SK-N-SH (cell line): Measurements from ENCODE around the gene NBEA. TPM values are rescaled to one million over a fixed set of nuclear protein-coding genes. Genes with fewer than 3 reads are reported as not detected.

Experiments
- CTCF ChIA-PET: fragments of 300-600, 350-600 bp; formaldehyde crosslinking; extraction: SDS; loops from one replicate; lab custom pipeline; 2021; lab: Yijun Ruan, JAX
- POLR2A ChIA-PET: fragments of 350-600 bp; sonication (Branson Sonifier 250); formaldehyde crosslinking; extraction: SDS; loops from one replicate; lab custom pipeline; 2020; ENCODE audit warnings: antibody characterized with exemption, inconsistent platforms; lab: Yijun Ruan, JAX
- DNase-seq: peaks from one replicate; pipeline ENCODE4 v3.0.0; 2012
- H2AFZ ChIP-seq: fragments of 200-600 bp; sonication (generic); 2 replicates; pipeline ENCODE4 v1.8.1; 2016; ENCODE audit warnings: antibody characterized with exemption, mild to moderate bottlenecking, low read depth
- H3F3A ChIP-seq: fragments of 200-600 bp; sonication (generic); replicated peaks from 2 replicates; pipeline ENCODE3; 2016; ENCODE audit warnings: antibody characterized with exemption, mild to moderate bottlenecking; ENCODE audit not compliant: insufficient read depth
- H3K27ac ChIP-seq, 2 experiments: fragments of 200-500 bp in 1 of 2; fragments of 200-600 bp in 1 of 2; sonication (Bioruptor generic) in 1 of 2; sonication (generic), shearing (Covaris generic) in 1 of 2; 2 replicates each; pipeline versions ENCODE4 v1.5.1 to v1.6.1; 2014 to 2016; ENCODE audit warnings: low read depth in 2 of 2, inconsistent platforms in 1 of 2, low read length in 1 of 2, mild to moderate bottlenecking in 1 of 2, mixed read lengths in 1 of 2
- H3K27me3 ChIP-seq: fragments of 200-600 bp; sonication (generic), shearing (Covaris generic); 2 replicates; pipeline ENCODE4 v1.6.1; 2016; ENCODE audit warnings: mixed run types; ENCODE audit not compliant: insufficient read depth
- H3K36me3 ChIP-seq, 2 experiments: fragments of 200-500 bp in 1 of 2; fragments of 200-600 bp in 1 of 2; sonication (Bioruptor generic) in 1 of 2; sonication (generic) in 1 of 2; replicated peaks in 1 of 2; 2 replicates each; pipeline versions ENCODE3 to v1.5.1; 2014 to 2016; ENCODE audit warnings: low read length in 1 of 2, mild to moderate bottlenecking in 1 of 2; ENCODE audit not compliant: insufficient read depth in 2 of 2, control insufficient read depth in 1 of 2
- H3K4me1 ChIP-seq, 2 experiments: fragments of 200-500 bp in 1 of 2; fragments of 200-600 bp in 1 of 2; sonication (Bioruptor generic) in 1 of 2; sonication (generic), shearing (Covaris generic) in 1 of 2; 2 replicates each; pipeline versions ENCODE4 v1.5.1 to v1.6.1; 2014 to 2016; ENCODE audit warnings: low read depth in 1 of 2, low read length in 1 of 2, mixed run types in 1 of 2; ENCODE audit not compliant: insufficient read depth in 2 of 2, control insufficient read depth in 1 of 2
- H3K4me2 ChIP-seq: fragments of 200-600 bp; sonication (generic), shearing (Covaris generic); 2 replicates; pipeline ENCODE4 v1.6.1; 2017; ENCODE audit warnings: mixed run types
- H3K4me3 ChIP-seq, 2 experiments: fragments of 200-500 bp in 1 of 2; fragments of 200-600 bp in 1 of 2; sonication (Bioruptor generic) in 1 of 2; sonication (generic), shearing (Covaris generic) in 1 of 2; 2 replicates each; pipeline versions ENCODE4 v1.5.1 to v1.8.1; 2014 to 2016; ENCODE audit warnings: low read depth in 2 of 2, inconsistent platforms in 1 of 2, low read length in 1 of 2, mild to moderate bottlenecking in 1 of 2, mixed read lengths in 1 of 2, moderate library complexity in 1 of 2
- H3K79me2 ChIP-seq: fragments of 200-600 bp; sonication (generic); 2 replicates; pipeline ENCODE4 v1.8.1; 2017; ENCODE audit warnings: mild to moderate bottlenecking; ENCODE audit not compliant: insufficient read depth
- H3K9ac ChIP-seq: fragments of 200-600 bp; sonication (generic); 2 replicates; pipeline ENCODE4 v1.6.1; 2017; ENCODE audit warnings: mixed run types
- H3K9me2 ChIP-seq: fragments of 200-600 bp; sonication (generic); 2 replicates; pipeline ENCODE4 v1.6.1; 2017; ENCODE audit warnings: mixed run types
- H3K9me3 ChIP-seq: fragments of 200-600 bp; sonication (generic); 2 replicates; pipeline ENCODE4 v1.6.1; 2017; ENCODE audit warnings: mixed run types, mild to moderate bottlenecking, moderate library complexity
- H4K20me1 ChIP-seq: fragments of 200-600 bp; sonication (generic); 2 replicates; pipeline ENCODE4 v1.6.1; 2017; ENCODE audit warnings: mild to moderate bottlenecking, mixed run types; ENCODE audit not compliant: insufficient read depth
- CHD2 ChIP-seq: fragments of 150-350 bp; IDR thresholded peaks from 2 replicates; pipeline ENCODE4 v1.6.1; 2018; ENCODE audit warnings: low read length; ENCODE audit not compliant: partially characterized antibody
- EP300 ChIP-seq, 2 experiments: IDR thresholded peaks; 2 replicates each; pipeline versions ENCODE4 v1.4.0 to v1.6.1; 2012; ENCODE audit warnings: borderline replicate concordance in 1 of 2, low read depth in 1 of 2, low read length in 1 of 2
- FOXJ3 ChIP-seq: sonication (generic); formaldehyde crosslinking; IDR thresholded peaks from 2 replicates; pipeline ENCODE4 v1.5.1; 2020; ENCODE audit warnings: mild to moderate bottlenecking, missing genetic modification reagents
- FOXM1 ChIP-seq: IDR thresholded peaks from 2 replicates; pipeline ENCODE4 v1.4.0; 2012; ENCODE audit warnings: low read depth, mild to moderate bottlenecking
- GABPA ChIP-seq: IDR thresholded peaks from 2 replicates; pipeline ENCODE4 v1.4.0; 2012; ENCODE audit warnings: low read depth, mild to moderate bottlenecking
- IRF3 ChIP-seq: fragments of 150-350 bp; IDR thresholded peaks from 2 replicates; pipeline ENCODE4 v1.6.1; 2016; ENCODE audit warnings: mild to moderate bottlenecking, low read depth, low read length
- JUND ChIP-seq: IDR thresholded peaks from 2 replicates; pipeline ENCODE4 v1.4.0; 2012
- NRF1 ChIP-seq: IDR thresholded peaks from 2 replicates; pipeline ENCODE4 v1.6.1; 2012; ENCODE audit warnings: low read depth, mild to moderate bottlenecking, low read length
- RCOR1 ChIP-seq: fragments of 150-350 bp; IDR thresholded peaks from 2 replicates; pipeline ENCODE4 v1.6.1; 2017; ENCODE audit warnings: antibody characterized with exemption, low read length
- RFX5 ChIP-seq: IDR thresholded peaks from 2 replicates; pipeline ENCODE4 v1.6.1; 2012; ENCODE audit warnings: mild to moderate bottlenecking, improper control_type of control experiment, low read length
- RXRA ChIP-seq: IDR thresholded peaks from 2 replicates; pipeline ENCODE4 v1.4.0; 2012; ENCODE audit warnings: low read depth, mild to moderate bottlenecking, borderline replicate concordance
- SMC3 ChIP-seq: IDR thresholded peaks from 2 replicates; pipeline ENCODE4 v1.6.1; 2012; ENCODE audit warnings: low read depth, low read length, improper control_type of control experiment
- TAF1 ChIP-seq: IDR thresholded peaks from 2 replicates; pipeline ENCODE4 v1.6.1; 2012; ENCODE audit warnings: low read depth, mild to moderate bottlenecking, low read length, moderate library complexity, borderline replicate concordance
- TEAD4 ChIP-seq: IDR thresholded peaks from 2 replicates; pipeline ENCODE4 v1.4.0; 2012; ENCODE audit warnings: mild to moderate bottlenecking, borderline replicate concordance; ENCODE audit not compliant: insufficient read depth
- USF1 ChIP-seq: IDR thresholded peaks from 2 replicates; pipeline ENCODE4 v1.4.0; 2012; ENCODE audit warnings: low read depth, borderline replicate concordance
- YY1 ChIP-seq: IDR thresholded peaks from 2 replicates; pipeline ENCODE4 v1.4.0; 2012; ENCODE audit warnings: low read depth, mild to moderate bottlenecking
- WGBS: methylation state at CpG from one replicate; pipeline ENCODE4 v1.1.6; 2017; ENCODE audit warnings: low lambda C conversion rate; 5-methylcytosine and 5-hydroxymethylcytosine counted together
- polyA plus RNA-seq, 3 experiments: library from polyadenylated mRNA; depleted of rRNA; stranded (reverse); fragments of >200 nt; gene quantifications; 2 replicates each; pipeline ENCODE4 v1.2.3, GENCODE V29; 2012

NBEA gene
- polyA plus RNA-seq, 1 of the 3 experiments (the other 2 are of a cell fraction): 12.3 TPM

- POLR2A ChIA-PET: no interaction called here
- 82% methylated on average over 7 of the region's 8 CpGs for WGBS
Observed at GRCh38 chr13:35706721-35707120, 764.7 kb downstream of the NBEA start.

GRCh38 chr13:35711909-35712308 lies 769.8 kb downstream of the NBEA start:
- Histone ChIP-seq H3K4me3 (no peak overlapping the region), H3K79me2 (no peaks in the 10 kb centered on the region), H3K9ac (no peak overlapping the region), H3F3A (peaks cover 8% of the 10 kb centered on the region), H4K20me1 (no peaks in the 10 kb centered on the region), H3K36me3 (no peaks in the 10 kb centered on the region), H3K9me3 (no peaks in the 10 kb centered on the region), H3K4me2 (no peak overlapping the region), H2AFZ (no peak overlapping the region), H3K27me3 (no peaks in the 10 kb centered on the region), H3K4me1 (peaks cover 10 to 55% of the 10 kb centered on the region in 2 experiments; a peak in 3 of 4 replicates), H3K9me2 (no peaks in the 10 kb centered on the region), H3K27ac (peak overlapping the region in 1 of 2 experiments; percentile 98; a peak in 2 of 4 replicates)
- ChIA-PET CTCF (interaction anchor here (3.1 kb wide), 1 partner anchor 81 kb away, joined by 11 read pairs; no protein-coding TSS in a partner anchor), POLR2A (no interaction called here)
- DNase-seq: no peak
- 80% methylated on average over 7 of the region's 8 CpGs for WGBS
- TF ChIP-seq JUND: no peak
- no peak for TF ChIP-seq TEAD4

More at GRCh38 chr13:35706721-35707120, 764.7 kb downstream of the NBEA start:
- TF ChIP-seq GABPA (no peak), RXRA (no peak), NRF1 (no peak), IRF3 (no peak), EP300 (IDR thresholded peaks at IDR 0.05; ENCODE audit: borderline replicate concordance in 1 of 2, low read depth in 1 of 2, low read length in 1 of 2) (no peak), SMC3 (no peak), FOXM1 (no peak), RCOR1 (no peak), TAF1 (no peak), YY1 (no peak), CHD2 (no peak), FOXJ3 (CRISPR knock-in tag) (no peak), RFX5 (no peak), USF1 (no peak)
- Histone ChIP-seq H3K9me3 (no peaks in the 10 kb centered on the region), H3K4me1 (peaks cover 0 to 3% of the 10 kb centered on the region in 2 experiments; a peak in 1 of 4 replicates), H3K9ac (no peak overlapping the region), H3K27me3 (no peaks in the 10 kb centered on the region), H3K36me3 (no peaks in the 10 kb centered on the region), H3K79me2 (no peaks in the 10 kb centered on the region), H3K9me2 (no peaks in the 10 kb centered on the region), H4K20me1 (no peaks in the 10 kb centered on the region), H2AFZ (no peak overlapping the region), H3K27ac (no peak overlapping the region), H3F3A (no peaks in the 10 kb centered on the region), H3K4me3 (no peak overlapping the region), H3K4me2 (no peak overlapping the region)
- DNase-seq: no peak
- CTCF ChIA-PET: no interaction called here
